WERI-Rb-1 (cell line): ENCODE data around the gene UTY.

Experiments used
- DNase-seq: peaks from one replicate; pipeline ENCODE4 v3.0.0-alpha.2; 2020
- H3K27ac ChIP-seq: fragments of 250-450 bp; sonication (Bioruptor Pico); 2 replicates; pipeline ENCODE4 v1.5.1; 2020; ENCODE audit warnings: mild to moderate bottlenecking, moderate library complexity
- H3K27me3 ChIP-seq: fragments of 250-450 bp; sonication (Bioruptor Pico); 2 replicates; pipeline ENCODE4 v1.5.1; 2021; ENCODE audit warnings: mild to moderate bottlenecking, low read depth, moderate library complexity; ENCODE audit not compliant: insufficient read depth, severe bottlenecking
- H3K36me3 ChIP-seq: fragments of 250-450 bp; sonication (Bioruptor Pico); 2 replicates; pipeline ENCODE4 v1.5.1; 2020; ENCODE audit warnings: mild to moderate bottlenecking, moderate library complexity
- H3K4me3 ChIP-seq: 2 replicates; pipeline ENCODE4 v1.5.1; 2011; ENCODE audit warnings: low read depth, mild to moderate bottlenecking, control low read depth, low read length
- H3K9me3 ChIP-seq: fragments of 250-450 bp; sonication (Bioruptor Pico); 2 replicates; pipeline ENCODE4 v1.5.1; 2021; ENCODE audit warnings: mild to moderate bottlenecking, moderate library complexity; ENCODE audit not compliant: severe bottlenecking
- CTCF ChIP-seq: IDR thresholded peaks from 2 replicates; pipeline ENCODE4 v1.5.1; 2011; ENCODE audit warnings: low read depth, mild to moderate bottlenecking, control low read depth, inconsistent platforms, low read length

The UTY gene

GRCh38 chrY:13398876-13399275 lies 81.0 kb downstream of the UTY start:
- Histone ChIP-seq H3K4me3 (no peak overlapping the region), H3K27ac (no peak overlapping the region), H3K27me3 (no peaks in the 10 kb centered on the region), H3K36me3 (no peaks in the 10 kb centered on the region), H3K9me3 (no peaks in the 10 kb centered on the region)
- DNase-seq: no peak
- no peak for TF ChIP-seq CTCF

GRCh38 chrY:13381110-13381683 lies 98.6 kb downstream of the UTY start:
- DNase-seq: no peak
- Histone ChIP-seq H3K36me3 (no peaks in the 10 kb centered on the region), H3K27me3 (no peaks in the 10 kb centered on the region), H3K4me3 (no peak overlapping the region), H3K9me3 (no peaks in the 10 kb centered on the region), H3K27ac (no peak overlapping the region)
- TF ChIP-seq CTCF: no peak

DNA sequence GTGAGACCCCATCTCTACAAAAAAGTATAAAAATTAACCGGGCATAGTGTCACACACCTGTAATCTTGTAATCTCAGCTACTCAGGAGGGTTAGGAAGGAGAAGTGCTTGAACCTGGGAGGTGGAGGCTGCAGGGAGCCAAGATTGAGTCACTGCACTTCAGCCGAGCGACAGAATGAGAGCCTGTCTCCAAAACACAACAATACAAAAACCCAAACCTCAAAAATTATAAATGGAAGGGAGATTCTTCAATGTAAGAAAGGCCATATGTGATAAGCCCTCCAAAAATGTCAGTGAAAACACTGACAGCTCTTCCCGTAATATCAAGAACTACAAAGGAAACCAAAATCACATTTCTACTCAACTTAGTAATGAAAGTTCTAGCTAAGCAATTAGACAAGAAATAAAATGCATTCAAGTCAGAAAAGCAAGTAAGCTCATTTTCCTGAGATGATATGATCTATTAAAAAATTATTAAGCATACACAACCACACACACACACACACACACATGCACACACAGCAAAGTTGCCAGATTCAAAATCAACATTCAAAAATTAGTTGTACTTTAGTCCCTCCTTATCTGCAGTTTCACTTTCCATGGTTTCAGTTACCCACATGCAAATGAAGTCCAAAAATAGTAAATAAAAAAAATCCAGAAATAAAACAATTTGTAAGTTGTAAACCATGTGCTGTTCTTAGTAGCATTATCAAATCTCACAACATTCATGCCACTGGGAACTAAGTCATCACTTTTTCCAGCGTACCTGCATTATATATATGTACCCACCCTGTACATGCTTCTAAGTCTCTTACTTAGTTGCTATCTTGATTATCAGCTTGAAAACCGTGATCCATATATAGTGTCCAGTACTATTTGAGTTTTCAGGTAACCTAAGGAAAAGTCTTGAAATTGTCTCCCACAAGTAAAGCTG lies 108.7 kb downstream of the UTY start:
- Histone ChIP-seq H3K4me3 (no peak overlapping the region), H3K9me3 (no peaks in the 10 kb centered on the region), H3K27ac (no peak overlapping the region)

DNA sequence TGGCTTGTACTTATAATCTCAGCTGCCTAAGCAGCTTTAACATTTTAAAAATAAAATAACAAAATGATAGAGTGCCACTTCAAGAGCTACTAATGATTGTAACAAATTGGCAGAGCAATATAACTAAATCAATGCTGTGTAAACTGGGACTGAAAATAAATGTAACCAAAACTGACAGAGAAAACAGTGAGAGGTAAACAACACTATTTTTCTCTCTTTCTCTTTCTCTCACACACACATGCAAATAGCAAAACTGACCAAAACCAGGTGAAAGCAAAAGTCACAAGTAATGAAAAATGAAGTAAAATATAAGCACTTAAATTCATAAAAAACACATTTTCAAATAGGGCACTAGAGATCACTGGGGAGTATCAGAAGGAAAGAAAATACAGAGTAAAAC lies 109.6 kb downstream of the UTY start:
- Histone ChIP-seq H3K27me3 (no peaks in the 10 kb centered on the region), H3K27ac (no peak overlapping the region), H3K9me3 (no peaks in the 10 kb centered on the region), H3K4me3 (no peak overlapping the region), H3K36me3 (no peaks in the 10 kb centered on the region)
- DNase-seq: no peak
- no peak for TF ChIP-seq CTCF

More for the DNA sequence above, 108.7 kb downstream of the UTY start:
- Histone ChIP-seq H3K36me3 (no peaks in the 10 kb centered on the region), H3K27me3 (no peaks in the 10 kb centered on the region)
- DNase-seq: no peak
- no peak for TF ChIP-seq CTCF

DNA sequence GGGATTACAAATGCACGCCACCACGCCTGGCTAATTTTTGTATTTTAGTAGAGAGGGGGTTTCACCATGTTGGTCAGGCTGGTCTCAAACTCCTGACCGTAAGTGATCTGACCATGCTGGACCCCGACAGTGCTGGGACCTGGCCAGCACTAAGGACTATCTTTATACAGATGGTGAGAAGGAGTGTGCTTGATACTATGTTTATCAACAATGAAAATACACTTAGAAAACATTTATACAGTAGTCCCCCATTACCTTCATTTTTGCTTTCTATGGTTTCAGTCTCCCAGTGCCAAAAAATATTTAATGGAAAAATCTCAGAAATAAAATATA lies 111.4 kb downstream of the UTY start:
- no peak for DNase-seq
- Histone ChIP-seq H3K4me3 (no peak overlapping the region), H3K9me3 (no peaks in the 10 kb centered on the region), H3K36me3 (no peaks in the 10 kb centered on the region), H3K27ac (no peak overlapping the region), H3K27me3 (no peaks in the 10 kb centered on the region)
- no peak for TF ChIP-seq CTCF
